ENCODE data around the gene GLRA1.

Gene GLRA1

DNA sequence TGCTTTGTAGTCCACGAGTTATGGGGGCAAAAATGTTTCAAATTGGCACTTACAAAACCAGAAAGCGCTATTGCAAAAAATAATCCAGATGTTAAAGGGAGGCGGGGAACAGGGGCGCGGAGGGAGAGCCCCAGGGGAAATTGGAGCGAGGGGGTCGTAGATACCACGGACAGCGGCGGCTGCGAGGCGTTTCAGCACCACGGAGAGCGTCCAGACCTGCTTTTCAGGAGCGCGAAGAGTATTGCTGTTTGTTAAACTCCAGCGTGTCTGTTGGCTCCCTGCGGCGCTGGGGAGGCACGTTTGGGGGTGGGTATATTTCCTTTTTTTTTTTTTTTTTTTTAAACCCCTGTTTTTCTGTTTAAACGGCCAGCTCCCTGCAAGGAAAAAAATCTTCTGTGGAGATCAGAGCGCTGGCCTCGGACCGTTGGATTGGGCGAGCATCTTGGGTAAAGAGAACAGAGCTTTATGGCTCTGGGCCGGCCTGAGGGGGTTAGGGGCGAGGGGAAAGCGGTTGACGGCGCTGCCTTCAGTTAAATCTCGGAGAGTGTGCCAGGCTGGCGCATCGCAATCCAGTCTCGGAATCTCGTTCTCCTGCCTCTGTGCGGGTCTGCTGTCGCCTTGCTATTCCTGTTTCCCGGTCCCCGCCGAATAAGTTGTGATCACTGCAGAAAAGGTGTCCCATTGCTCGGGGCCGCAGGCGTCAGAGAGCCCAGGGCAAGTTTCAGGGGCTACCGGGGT lies at the start of gene GLRA1:
TSS of gene GLRA1 (minus strand) at position 288 of the 738 bp plus-strand sequence. CDS start 302 bp downstream, outside the sequence.
- peak; percentile 40 for DNase-seq

DNA sequence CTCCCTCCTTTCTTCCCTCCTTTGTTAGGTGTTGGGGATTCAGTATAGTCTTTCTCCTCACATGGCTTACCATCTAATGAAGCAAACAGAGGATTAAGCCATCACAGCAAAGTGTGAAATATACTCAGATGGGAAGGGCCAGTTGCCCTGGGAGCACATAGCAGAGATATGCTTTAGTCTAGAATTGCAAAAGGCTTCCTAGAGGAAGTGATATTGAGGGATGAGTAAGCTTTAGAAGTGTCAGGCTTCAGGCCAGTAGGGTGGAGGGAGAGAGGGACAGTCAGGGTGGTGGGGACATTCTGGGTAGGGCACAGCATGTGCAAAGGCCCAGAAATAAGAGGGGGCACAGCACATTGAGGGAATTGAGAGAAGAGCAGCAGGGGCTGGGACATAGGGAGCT lies 46.2 kb upstream of the GLRA1 start:
- no peak for DNase-seq

DNA sequence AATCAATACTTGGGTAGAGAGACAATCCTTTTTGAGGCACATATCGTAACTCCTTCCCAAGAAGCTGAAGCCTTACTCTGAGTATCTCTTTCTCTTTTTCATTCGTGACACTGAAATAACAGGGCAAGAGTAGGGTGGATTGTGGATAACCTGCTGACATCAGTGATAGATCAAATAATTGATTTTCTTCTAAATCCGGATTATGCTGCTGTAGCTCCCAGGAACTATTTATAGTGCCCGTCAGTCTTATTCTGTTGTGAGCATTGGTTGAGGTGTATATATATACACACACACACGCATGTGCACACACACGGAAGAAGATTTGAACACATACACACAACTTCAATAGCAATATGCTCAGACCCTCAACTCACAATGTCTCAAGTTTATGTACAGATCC lies 43.2 kb upstream of the GLRA1 start:
- no peak for DNase-seq

DNA sequence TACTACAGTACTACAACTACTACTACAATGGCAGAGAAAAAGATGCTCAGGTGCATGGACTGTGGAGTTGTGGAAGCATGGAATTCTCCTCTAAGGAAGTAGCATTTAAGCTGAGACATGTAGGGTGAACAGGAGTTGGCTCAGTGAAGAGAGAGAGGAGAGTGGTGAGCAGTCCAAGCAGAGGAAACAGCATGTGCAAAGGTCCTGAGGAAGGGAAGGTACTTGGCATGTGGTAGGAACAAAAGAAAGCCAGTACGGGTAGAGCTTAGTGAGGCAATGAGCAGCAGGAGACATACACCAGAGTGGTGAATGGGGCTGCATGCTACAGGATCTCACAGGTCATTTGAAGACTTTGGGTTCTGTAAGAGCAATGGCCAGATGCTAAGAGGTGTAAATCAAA lies 41.4 kb upstream of the GLRA1 start:
- DNase-seq, result no peak

DNA sequence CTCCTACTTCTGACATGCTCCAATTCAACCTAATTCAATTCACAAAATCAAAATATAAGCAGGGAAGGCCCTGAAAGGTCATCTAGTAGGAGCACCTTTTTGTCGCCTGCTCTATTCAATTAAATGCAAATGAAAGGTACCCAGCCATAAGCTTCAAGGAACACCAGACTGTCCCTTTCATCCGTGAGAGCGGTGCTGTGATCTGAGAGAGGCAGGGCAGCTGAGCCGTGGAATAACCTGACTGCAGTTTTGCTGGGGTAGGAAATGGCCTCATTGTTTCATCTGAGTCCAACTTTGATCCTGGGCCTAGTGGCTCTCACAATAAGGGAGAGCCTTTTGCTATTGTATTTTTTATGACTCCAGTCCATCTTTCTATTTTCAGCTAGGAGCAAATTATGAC lies 39.8 kb upstream of the GLRA1 start:
- DNase-seq, result no peak

DNA sequence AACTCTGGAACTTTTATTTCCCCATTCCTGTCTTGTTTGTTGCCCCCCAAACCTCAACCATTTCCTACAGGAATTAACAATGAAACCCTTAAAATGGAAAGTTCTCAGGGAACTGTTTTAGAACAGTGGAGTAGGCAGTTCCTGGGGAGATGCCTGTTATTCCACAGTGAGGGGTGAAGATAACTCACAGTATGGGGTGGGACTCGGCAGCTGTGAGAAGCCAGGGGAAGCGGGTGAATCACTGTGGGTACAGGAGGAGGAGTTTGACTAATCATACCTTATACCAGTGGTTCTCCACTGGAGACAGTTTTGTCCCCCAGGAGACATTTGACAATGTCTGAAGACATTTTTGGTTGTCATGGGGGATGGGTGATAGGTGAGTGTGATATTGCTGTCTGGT lies 36.9 kb upstream of the GLRA1 start:
- no peak for DNase-seq

DNA sequence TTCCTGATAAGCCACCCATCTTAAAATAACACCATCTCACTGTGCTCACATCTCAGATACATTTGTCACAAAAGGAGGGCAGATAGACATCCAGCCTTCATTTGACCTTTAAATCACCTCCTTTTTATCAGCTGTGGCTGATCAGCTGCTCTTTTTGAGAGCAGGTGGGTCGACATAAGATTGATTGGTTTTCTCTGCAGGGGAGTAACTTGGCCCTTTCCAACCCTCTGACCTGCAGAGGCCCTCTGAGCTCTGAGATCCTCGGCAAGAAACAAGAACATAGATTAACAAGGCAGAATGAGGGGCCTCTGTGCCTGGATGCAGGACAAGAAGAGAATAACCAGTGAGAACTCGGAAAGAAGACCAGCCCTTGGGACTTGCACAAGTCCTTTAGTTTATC lies 33.5 kb upstream of the GLRA1 start:
- DNase-seq, result no peak

DNA sequence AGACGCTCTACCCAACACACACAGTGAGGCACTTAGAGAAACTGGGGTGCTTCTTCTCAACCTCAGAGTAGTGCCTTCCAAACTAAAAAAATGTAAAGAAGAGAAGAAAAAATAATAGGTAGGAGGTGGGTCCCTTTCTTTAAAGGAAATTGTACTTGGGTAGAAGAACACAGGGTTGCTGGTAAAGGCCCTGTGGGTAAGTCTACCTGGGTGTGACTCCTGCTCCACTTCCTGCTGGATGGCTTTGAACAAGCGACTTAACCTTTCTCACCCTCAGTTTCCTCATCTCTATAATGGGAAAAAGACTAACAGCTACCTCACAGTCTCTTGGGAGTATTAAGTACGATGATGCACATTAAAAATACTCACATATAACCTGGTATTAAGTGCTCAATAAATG lies 32.1 kb upstream of the GLRA1 start:
- DNase-seq, result no peak

DNA sequence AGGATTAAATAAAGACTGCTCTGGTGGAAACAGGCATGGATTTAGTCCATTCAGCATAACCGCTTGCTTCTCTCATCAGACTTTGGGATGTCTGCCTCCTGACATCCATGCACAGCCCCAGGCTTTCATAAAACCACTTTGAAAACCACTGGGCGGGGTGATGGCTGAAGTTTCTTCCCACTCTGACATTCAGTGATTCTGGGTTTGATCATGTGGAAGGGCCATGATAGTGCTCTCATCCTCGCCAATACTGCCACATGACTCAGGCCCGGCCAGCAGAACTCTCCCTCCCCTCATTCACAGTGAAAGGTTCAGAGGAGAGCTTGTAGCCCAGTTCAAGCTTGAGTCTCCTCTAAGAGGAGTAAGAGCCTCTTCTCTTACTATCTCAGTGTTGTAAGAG lies 29.6 kb upstream of the GLRA1 start:
- DNase-seq, result no peak

DNA sequence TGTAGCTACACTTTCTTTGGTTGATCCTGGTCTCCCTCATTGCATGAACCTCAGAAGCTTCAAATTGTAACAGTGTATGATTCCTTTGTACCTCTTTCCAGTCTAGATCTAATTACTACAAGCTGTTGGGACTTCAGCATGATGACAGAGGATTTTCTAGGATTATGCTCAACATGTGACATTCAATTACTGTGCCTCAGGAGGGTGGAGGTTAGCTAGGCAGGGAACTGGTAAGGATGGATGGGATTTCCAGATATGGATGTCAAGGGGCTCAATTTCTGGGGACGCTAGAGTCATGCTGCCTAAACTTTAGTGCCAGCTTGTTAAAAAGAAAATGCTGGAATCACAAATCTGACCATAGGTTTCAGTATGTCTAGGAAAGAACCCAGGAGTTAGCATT lies 29.2 kb upstream of the GLRA1 start:
- DNase-seq, result no peak

DNA sequence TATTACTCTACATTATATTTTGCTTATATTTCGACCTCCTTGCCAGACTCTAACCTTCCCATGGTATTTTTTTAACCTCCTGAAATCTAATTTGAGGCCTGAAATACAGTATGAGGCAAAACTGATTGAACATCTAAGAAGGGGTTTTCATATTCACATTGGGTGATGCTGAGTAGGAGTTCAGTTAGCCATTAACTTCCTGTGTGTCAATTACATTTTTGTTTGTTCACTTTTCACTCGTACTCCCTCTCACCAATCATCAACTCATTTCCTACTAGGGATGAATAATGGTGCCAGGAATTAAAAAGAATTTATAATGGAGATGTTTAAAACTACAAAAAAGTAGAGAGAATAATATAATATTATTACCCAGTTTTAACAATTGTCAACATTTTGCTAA lies 27.6 kb upstream of the GLRA1 start:
- DNase-seq, result no peak

DNA sequence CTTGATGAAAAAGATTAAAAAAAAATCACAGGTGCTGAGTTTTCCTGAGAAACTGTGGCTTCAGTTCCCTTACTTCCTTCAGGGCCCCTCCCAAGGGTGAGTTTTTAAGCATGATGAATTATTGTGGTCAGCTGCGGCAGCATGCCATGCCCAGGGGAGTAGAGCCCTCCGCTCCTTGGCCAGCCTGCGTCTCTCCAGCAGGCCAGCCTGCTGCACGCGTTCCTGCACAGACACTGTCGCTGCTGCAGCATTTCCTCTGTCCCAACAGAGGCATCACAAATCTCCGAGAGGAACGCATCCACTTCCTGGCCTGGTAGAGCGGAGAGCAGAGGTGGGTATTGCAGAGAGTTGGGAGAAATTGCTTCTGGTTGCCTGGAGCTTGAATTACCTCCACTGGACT lies 26.1 kb upstream of the GLRA1 start:
- DNase-seq, result no peak

DNA sequence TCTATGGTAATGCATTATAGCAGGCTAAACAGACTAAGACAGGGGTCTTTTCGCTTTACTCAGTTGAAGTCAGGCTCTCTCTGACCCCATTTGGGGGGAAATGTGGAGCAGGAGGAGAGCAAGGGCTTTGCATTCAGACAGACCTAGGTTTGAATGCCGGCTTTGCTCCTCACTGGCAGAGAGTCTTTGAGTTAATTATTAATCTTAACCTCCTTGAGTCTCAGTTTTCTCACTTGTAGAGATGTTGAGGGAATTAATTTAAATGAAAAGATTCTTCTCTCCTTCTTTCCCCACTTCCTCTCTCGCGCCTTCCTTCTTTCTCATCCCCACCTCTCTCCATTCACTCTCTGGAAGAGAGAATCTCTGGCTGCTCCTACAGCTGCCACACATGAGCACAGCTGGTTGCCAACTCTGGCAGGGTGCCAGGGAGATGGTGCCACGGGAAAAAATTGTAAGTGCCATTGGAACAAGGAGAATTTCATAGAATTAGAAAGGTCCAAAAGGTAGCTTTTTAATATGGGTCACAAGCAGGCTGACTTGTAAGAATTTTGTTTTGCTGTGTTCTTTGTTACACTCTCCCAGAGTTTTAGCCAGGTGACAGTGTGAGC lies 25.2 kb upstream of the GLRA1 start:
- DNase-seq, result no peak

DNA sequence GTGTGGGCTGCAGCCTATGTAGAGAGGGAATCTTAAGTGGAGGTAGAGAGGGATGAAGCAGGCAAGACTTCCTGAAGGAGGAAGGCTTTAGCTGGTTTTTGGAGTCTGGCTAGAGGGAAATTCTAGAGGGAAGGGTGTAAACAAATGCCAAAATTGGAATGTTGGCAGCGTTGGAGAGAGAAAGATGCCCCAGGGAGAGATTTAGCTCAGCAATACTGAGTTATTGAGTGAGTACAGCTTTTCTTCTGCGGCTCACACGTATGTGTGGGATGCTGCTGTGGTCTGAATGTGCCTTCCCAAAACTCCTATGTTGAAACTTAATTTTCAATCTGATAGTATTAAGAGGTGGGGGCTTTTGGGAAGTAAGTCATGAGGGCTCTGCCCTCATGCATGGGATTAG lies 24.5 kb upstream of the GLRA1 start:
- DNase-seq, result no peak

DNA sequence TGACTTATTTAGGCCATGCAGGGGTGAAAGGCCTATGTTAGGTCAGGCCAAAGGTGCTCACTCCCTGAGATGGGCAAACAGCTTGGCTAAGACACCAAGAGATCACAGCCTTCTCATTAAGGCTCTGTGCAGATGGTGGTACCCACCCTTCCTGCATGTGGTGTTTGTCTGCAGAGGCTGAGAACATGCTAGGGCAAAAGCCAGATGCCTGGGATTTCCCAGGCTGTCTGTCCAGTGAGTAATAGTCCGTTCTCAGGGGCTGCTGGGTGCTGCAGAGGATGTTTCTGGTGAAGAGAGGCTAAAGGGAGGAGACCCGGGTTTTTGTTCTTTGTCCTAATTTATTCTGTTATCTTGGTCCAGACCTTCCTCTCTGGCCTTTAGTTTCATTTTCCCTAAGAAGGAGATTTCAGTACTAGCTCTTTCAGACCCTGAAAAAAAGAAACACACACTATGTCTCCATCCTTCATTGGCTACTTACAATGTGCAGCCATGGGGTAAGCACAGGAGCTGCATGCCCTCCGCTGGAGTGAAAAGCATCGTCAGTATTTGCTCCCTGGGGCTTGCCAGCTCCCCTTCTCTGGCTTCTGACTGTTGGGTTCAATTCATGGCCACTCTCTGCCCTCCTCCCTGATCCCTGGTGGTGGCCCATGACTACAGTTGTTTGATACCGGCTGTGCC lies 23.4 kb upstream of the GLRA1 start:
- DNase-seq, result no peak

DNA sequence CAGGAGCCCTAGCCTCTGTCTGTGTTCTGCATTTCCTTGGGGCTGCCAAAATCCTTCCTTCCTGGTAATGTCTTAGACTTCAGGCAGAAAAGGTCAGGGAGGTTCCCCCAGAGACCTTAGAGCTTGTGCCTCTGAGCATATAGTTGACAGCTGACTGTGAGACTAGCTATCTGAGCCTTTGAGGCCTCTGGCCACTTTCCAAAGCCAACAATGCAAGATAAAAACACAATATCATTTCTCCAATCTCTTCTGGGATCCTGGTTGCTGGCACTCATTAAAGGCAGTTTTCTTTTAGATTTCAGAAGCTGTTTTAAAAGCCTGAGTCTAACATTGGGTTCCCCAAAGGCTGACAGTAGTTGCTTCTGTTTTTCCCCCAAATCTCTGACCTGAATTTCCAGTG lies 13.2 kb upstream of the GLRA1 start:
- no peak for DNase-seq

DNA sequence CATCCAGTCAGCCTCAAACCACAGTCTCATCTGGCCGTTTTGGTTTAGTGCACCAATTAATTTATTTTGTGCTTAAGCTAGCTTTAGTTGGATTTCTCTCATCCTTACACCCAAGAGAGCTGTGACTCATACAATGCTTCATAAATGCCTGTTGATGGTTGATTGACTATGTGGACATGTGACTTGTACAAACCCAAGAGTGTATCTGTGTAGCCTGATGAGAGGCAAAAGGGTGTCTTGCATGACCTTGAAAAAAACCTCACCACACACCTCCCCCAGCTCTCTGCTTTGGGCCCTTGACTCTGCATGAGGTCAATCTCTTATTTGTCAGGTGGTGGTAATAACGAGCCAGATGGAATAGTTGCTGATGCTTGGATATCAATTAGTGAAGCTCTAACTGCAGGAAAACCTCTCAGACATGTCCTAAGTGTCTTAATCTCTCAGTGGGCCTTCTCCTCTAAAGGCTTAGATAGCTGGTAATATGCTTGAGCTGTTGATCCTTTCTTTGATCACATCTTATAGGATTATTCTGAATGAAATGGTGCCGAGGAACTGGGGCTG lies 10.6 kb upstream of the GLRA1 start:
- no peak for DNase-seq

DNA sequence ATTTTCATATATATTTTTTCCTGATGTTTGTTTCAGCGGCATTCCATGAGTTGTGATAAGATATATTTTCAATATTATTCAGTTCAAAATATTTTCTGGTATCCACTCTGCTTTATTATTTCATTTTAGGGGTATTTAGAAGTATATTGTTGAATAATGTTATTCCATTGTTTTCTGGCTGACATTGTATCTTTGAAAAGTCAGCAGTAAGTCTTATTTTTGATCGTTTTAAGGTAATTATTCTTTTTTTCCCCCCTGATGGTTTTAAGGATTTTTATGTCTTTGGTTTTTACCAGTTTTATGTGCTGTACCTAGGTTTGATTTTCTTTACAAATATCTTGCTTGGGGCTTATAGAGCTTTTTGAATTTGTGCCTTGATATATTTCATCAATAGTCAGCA lies 6.6 kb upstream of the GLRA1 start:
- DNase-seq, result no peak

DNA sequence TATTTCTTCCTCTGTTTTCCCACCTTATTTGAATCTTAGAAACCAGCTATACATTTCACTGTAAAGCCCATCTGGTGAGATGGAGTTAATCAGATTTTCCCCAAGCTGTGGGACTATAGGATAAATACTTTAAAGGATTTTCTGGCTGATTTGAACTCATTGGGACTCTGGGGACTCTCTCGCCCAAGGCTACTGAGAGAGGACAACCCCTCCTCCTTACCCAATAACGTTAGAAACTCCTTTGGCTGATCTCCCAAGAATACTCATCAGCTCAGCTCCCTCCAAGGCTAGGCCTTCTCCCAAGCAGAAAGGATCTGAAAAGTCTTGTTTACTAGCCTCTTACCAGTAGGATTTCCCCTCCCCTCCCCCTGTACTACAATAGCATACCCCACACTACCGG lies 1.5 kb upstream of the GLRA1 start:
- no peak for DNase-seq

DNA sequence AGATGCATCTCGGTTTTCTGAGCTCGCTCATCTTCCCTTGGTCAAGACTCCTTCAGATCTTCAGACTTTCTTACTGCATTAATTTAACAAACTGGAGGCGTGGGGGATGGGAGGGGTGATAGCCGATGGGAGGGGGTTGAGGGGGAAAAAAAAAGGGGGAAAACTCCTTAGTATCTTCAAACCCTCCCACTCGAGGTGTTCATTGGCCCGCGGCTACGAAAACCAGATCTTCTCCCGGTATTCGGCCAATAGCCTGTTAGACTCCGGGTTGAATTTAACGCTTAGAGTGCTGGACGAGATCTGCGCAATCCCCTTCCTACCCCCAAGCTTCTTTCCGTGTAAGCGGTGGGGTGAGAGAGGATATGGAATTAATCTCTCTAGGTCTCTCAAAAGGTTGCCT lies 689 bp upstream of the GLRA1 start:
- no peak for DNase-seq

DNA sequence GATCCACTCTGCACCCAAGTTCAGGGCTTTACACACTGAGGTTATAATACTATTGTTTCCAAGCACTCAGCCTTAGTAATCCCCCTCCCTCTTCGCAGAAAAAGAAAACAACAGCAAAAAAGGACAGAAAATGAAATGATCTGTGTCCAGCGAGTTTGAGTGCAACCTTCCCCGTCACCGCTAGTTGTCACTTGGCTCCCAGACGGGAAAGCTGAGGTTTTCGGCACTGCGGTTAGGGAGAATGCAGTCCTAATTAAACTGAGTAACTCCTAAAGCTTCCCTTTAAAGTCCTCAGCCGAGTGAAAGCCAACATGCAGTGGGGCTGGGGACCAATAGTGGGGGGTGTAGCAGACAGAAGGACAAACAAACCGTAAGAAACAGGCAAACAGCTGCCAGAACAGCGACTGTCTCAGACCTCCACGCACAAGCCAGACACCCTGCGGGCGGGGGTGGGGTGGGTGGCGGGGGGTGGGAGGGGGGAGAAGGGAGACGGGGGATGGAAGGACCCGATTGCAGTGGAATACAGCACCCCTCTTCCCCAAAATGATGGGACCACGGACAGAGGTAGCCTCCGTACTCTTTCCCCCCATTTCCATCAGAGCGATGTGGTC lies 680 bp downstream of the GLRA1 start:
- DNase-seq, result no peak

DNA sequence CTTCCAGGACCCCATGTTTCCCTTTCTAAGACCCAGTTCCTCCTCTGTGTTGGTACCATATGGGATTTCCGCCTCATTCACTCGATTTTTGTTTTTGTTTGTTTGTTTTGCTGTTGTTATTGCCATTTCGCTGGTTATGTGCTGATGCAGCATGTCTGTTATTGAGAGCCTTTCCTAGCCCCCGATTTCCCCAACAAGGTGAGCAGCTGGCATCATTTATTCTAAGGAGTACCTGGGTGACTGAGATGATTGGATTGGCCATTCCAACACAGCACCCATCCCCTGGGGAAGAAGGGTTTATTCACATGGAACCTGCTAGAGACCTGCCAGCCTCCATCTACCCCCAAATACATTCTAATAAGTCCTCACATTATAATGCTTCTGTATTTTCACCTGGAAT lies 2.7 kb downstream of the GLRA1 start:
- DNase-seq, result no peak

DNA sequence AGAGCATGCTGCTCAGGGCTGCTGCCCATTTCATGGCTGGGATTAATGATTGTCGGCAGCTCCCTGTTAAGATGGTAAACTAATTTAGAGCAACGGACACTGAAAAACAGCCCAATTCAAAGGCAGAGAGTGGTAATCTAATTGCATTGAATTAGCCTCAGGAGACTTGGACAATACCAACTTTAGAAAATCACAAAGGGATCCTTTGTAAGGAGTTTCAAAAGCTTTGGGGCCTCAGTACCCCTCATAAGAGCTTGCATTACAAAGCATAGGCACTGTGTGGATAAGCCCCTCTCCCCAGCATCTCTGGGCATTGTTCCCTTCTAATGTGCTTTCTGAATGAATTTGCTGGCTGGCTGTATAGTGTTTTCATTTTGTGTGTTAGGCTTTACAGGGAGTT lies 6.7 kb downstream of the GLRA1 start:
- no peak for DNase-seq

DNA sequence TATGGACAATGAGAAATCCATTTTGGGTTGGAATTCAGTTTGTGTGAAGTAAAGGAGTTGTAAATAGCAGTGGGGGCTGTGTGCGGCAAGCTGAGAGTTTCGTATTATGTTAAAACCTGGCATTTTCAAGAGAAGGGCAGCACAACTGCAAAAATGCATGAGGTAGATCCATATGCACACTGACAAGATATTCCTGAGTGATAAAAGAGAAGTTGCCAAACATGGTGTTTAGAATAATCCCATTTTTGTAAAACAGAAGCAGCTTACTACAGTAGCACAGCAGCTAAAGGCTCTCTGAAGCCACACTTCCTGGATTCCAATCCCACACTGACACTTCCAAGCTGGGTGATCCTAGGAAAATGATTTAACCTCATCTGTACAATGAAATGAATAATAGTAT lies 11.2 kb downstream of the GLRA1 start:
- no peak for DNase-seq

All from fibroblast of skin of right quadriceps (primary cell).